DND-41 (cell line): ENCODE measurements around the gene AFAP1.

Source experiments
- CTCF ChIP-seq: IDR thresholded peaks from 2 replicates; pipeline ENCODE4 v1.5.1; 2012; ENCODE audit warnings: borderline replicate concordance, low read length, moderate library complexity, mild to moderate bottlenecking; ENCODE audit not compliant: poor library complexity, severe bottlenecking; ENCODE audit errors: extremely low read depth
- EZH2 ChIP-seq: IDR thresholded peaks from 3 replicates; pipeline ENCODE4 v1.6.1; 2012; ENCODE audit warnings: borderline replicate concordance, low read depth, mild to moderate bottlenecking, moderate library complexity, low read length, inconsistent platforms; ENCODE audit not compliant: severe bottlenecking

- TF ChIP-seq CTCF (no peak), EZH2 (no peak)
Measured at GRCh38 chr4:7915875-7916242, 23.8 kb downstream of the AFAP1 start.
